B cell (primary cell): ENCODE results near the gene UBE2J1. TPM values are rescaled to one million over a fixed set of nuclear protein-coding genes. Genes with fewer than 3 reads are reported as not detected.

Source experiments
- ATAC-seq: fragments of 200-7000 bp; cut with Tn5 transposase; one replicate; pipeline ENCODE4 v1.10.0; 2021; ENCODE audit warnings: low read depth, mild to moderate bottlenecking, moderate number of reproducible peaks, moderate library complexity
- CTCF ChIA-PET: fragments of 350-600 bp; sonication (Branson Sonifier 250); formaldehyde crosslinking; loops from one replicate; lab custom pipeline; 2021; ENCODE audit warnings: antibody characterized with exemption, inconsistent platforms; lab: Charles Lee
- POLR2A ChIA-PET: fragments of 350-600 bp; sonication (Branson Sonifier 250); formaldehyde crosslinking; loops from one replicate; lab custom pipeline; 2021; ENCODE audit warnings: antibody characterized with exemption; lab: Charles Lee
- DNase-seq: peaks from one replicate; pipeline ENCODE4 v3.0.0; 2013
- H2AFZ ChIP-seq: 2 replicates; pipeline ENCODE4 v1.6.1; 2012; ENCODE audit warnings: mild to moderate bottlenecking, low read depth, low read length; ENCODE audit not compliant: insufficient read depth, poor library complexity, severe bottlenecking
- H3K27ac ChIP-seq, 2 donors: 1 replicate in 1 of 2; 2 replicates in 1 of 2; pipeline ENCODE4 v1.5.1; 2012 to 2013; ENCODE audit warnings: low read length in 2 of 2, mild to moderate bottlenecking in 2 of 2, moderate library complexity in 1 of 2
- H3K27me3 ChIP-seq, 4 experiments: fragments of 200-600 bp in 1 of 4; sonication (generic) in 1 of 4; replicated peaks in 1 of 4; 1 replicate in 2 of 4; 2 replicates in 2 of 4; pipeline versions ENCODE4 v1.6.1 to v1.7.0; 2013 to 2016; ENCODE audit warnings: low read length in 3 of 4, mild to moderate bottlenecking in 2 of 4, mixed read lengths in 1 of 4, moderate library complexity in 1 of 4; ENCODE audit not compliant: insufficient read depth in 4 of 4, control insufficient read depth in 3 of 4; ENCODE audit errors: control extremely low read depth in 1 of 4
- H3K36me3 ChIP-seq, 2 experiments: replicated peaks in 1 of 2; 1 replicate in 1 of 2; 2 replicates in 1 of 2; pipeline versions ENCODE4 v1.6.1 to v1.7.1; 2013; ENCODE audit warnings: low read length in 1 of 2; ENCODE audit not compliant: insufficient read depth in 2 of 2, control insufficient read depth in 1 of 2; ENCODE audit errors: control extremely low read depth in 1 of 2, extremely low read depth in 1 of 2
- H3K4me1 ChIP-seq, 2 donors: fragments of 200-600 bp in 1 of 2; sonication (generic) in 1 of 2; 1 replicate in 1 of 2; 2 replicates in 1 of 2; pipeline versions ENCODE4 v1.5.1 to v1.6.1; 2013 to 2017; ENCODE audit warnings: low read length in 2 of 2; ENCODE audit not compliant: control insufficient read depth in 2 of 2, insufficient read depth in 2 of 2
- H3K4me2 ChIP-seq: replicated peaks from 2 replicates; pipeline ENCODE3; 2012; ENCODE audit warnings: mild to moderate bottlenecking, low read depth, low read length; ENCODE audit not compliant: poor library complexity, severe bottlenecking
- H3K4me3 ChIP-seq, 5 experiments: fragments of 200-600 bp in 1 of 5; sonication (generic) in 1 of 5; 1 replicate in 3 of 5; 2 replicates in 2 of 5; pipeline versions ENCODE4 v1.5.1 to v1.7.0; 2011 to 2016; ENCODE audit warnings: low read length in 4 of 5, mild to moderate bottlenecking in 4 of 5, low read depth in 2 of 5, control low read depth in 1 of 5, moderate library complexity in 1 of 5; ENCODE audit not compliant: insufficient read depth in 1 of 5; ENCODE audit errors: control extremely low read depth in 1 of 5, extremely low read depth in 1 of 5
- H3K79me2 ChIP-seq: fragments of 200-600 bp; sonication (generic); one replicate; pipeline ENCODE4 v1.6.0; 2016; ENCODE audit warnings: low read length; ENCODE audit not compliant: control insufficient read depth, insufficient read depth
- H3K9ac ChIP-seq: fragments of 200-600 bp; sonication (generic); 2 replicates; pipeline ENCODE4 v1.6.1; 2017; ENCODE audit warnings: mild to moderate bottlenecking, low read length, moderate library complexity
- H3K9me3 ChIP-seq, 3 donors: one replicate each; pipeline versions ENCODE4 v1.6.1 to v1.7.1; 2013; ENCODE audit warnings: low read length in 2 of 3; ENCODE audit not compliant: control insufficient read depth in 2 of 3, insufficient read depth in 1 of 3; ENCODE audit errors: control extremely low read depth in 1 of 3
- H4K20me1 ChIP-seq: 2 replicates; pipeline ENCODE4 v1.6.0; 2012; ENCODE audit warnings: mild to moderate bottlenecking, low read length; ENCODE audit not compliant: insufficient read depth, control insufficient read depth, poor library complexity, severe bottlenecking
- H3K27ac Mint-ChIP-seq: one replicate; pipeline ENCODE4 v1.8.0; 2021; ENCODE audit warnings: mixed read lengths
- H3K27me3 Mint-ChIP-seq: one replicate; pipeline ENCODE4 v1.8.0; 2021; ENCODE audit warnings: mixed read lengths
- H3K4me1 Mint-ChIP-seq: one replicate; pipeline ENCODE4 v1.8.0; 2021; ENCODE audit warnings: mixed read lengths
- H3K4me3 Mint-ChIP-seq: one replicate; pipeline ENCODE4 v1.8.0; 2021; ENCODE audit warnings: mixed read lengths
- H3K9me3 Mint-ChIP-seq: one replicate; pipeline ENCODE4 v1.8.0; 2022; ENCODE audit warnings: mixed read lengths; ENCODE audit not compliant: insufficient read depth
- EZH2 ChIP-seq: IDR thresholded peaks from 2 replicates; pipeline ENCODE4 v1.6.1; 2012; ENCODE audit warnings: borderline replicate concordance, low read depth, mild to moderate bottlenecking, moderate library complexity, low read length; ENCODE audit not compliant: insufficient read depth, poor library complexity, severe bottlenecking
- WGBS: methylation state at CpG from one replicate; pipeline ENCODE4 v1.1.5; 2013; ENCODE audit warnings: missing lambda C conversion rate; ENCODE audit not compliant: insufficient coverage; 5-methylcytosine and 5-hydroxymethylcytosine counted together
- intact Hi-C: fragments of 100-400 bp; cut with micrococcal nuclease; formaldehyde crosslinking; loops from one replicate; pipeline ENCODE4 v1.10.0; 2022
- polyA plus RNA-seq: library from polyadenylated mRNA; depleted of rRNA; stranded (reverse); fragments of >200 nt; gene quantifications from 2 replicates; pipeline ENCODE4 v1.2.3, GENCODE V29; 2012
- total RNA-seq, 2 donors: library from RNA; stranded (reverse); fragments of 120-200 nt in 1 of 2; gene quantifications; 1 replicate in 1 of 2; 2 replicates in 1 of 2; pipeline versions ENCODE4 v1.2.3 to v1.2.4, GENCODE V29; 2013 to 2022
- TF ChIP-seq, protein P1 (sequence below): fragments of 200-600 bp; IDR thresholded peaks from one replicate; pipeline ENCODE4 v1.8.0; 2022; ENCODE audit warnings: antibody characterized with exemption, mild to moderate bottlenecking

Gene UBE2J1
- total and polyA plus RNA-seq, 2 donors (not counting 1 experiment from before 2014, with no cell fraction given) = 31.1 to 55.6 TPM

- no peak overlapping the region for H3K27ac ChIP-seq
- Mint-ChIP-seq H3K27me3 (no peaks in the 10 kb centered on the region), H3K9me3 (no peaks in the 10 kb centered on the region), H3K4me1 (peaks cover 18% of the 10 kb centered on the region), H3K4me3 (no peak overlapping the region), H3K27ac (no peak overlapping the region)
- no peaks in the 10 kb centered on the region for H3K9me3 ChIP-seq
- no peak for DNase-seq
- no peak overlapping the region for H3K9ac ChIP-seq
- peaks cover 10 to 11% of the 10 kb centered on the region in 2 donors for H3K4me1 ChIP-seq
- TF ChIP-seq, protein P1, sequence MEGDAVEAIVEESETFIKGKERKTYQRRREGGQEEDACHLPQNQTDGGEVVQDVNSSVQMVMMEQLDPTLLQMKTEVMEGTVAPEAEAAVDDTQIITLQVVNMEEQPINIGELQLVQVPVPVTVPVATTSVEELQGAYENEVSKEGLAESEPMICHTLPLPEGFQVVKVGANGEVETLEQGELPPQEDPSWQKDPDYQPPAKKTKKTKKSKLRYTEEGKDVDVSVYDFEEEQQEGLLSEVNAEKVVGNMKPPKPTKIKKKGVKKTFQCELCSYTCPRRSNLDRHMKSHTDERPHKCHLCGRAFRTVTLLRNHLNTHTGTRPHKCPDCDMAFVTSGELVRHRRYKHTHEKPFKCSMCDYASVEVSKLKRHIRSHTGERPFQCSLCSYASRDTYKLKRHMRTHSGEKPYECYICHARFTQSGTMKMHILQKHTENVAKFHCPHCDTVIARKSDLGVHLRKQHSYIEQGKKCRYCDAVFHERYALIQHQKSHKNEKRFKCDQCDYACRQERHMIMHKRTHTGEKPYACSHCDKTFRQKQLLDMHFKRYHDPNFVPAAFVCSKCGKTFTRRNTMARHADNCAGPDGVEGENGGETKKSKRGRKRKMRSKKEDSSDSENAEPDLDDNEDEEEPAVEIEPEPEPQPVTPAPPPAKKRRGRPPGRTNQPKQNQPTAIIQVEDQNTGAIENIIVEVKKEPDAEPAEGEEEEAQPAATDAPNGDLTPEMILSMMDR = no peak
- TF ChIP-seq EZH2 = no peak
- intact Hi-C loops = loop anchor here (5.0 kb wide), 1 partner anchor 53 kb away; the partner anchor contains the start of gene ANKRD6
- no peak overlapping the region for H2AFZ ChIP-seq
- H4K20me1 ChIP-seq = no peaks in the 10 kb centered on the region
- H3K4me2 ChIP-seq = no peak overlapping the region
- no peaks in the 10 kb centered on the region for H3K79me2 ChIP-seq
- 30% methylated on average over 3 of the region's 5 CpGs for WGBS
- H3K4me3 ChIP-seq = no peak overlapping the region
- H3K27me3 ChIP-seq = peaks cover 0 to 3% (median 0%) of the 10 kb centered on the region in 4 experiments
- no peak for ATAC-seq
- peaks cover 0 to 1% of the 10 kb centered on the region in 2 experiments for H3K36me3 ChIP-seq
- ChIA-PET CTCF (interaction anchor here (1.0 to 8.1 kb wide), 2 partner anchors 11 to 396 kb away, joined by 4 to 70 read pairs; no protein-coding TSS in a partner anchor), POLR2A (no interaction called here)
These were observed 26.8 kb upstream of the UBE2J1 start for GRCh38 chr6:89379281-89379680.

- WGBS = no CpG with 5 or more reads among the region's 4 CpGs
- peaks cover 10 to 11% of the 10 kb centered on the region in 2 donors for H3K4me1 ChIP-seq
- H3K4me2 ChIP-seq = no peak overlapping the region
- ChIA-PET POLR2A (no interaction called here), CTCF (interaction anchor here (0.6 to 8.1 kb wide), 4 partner anchors 10 to 395 kb away, joined by 3 to 70 read pairs (median 4); no protein-coding TSS in a partner anchor)
- H4K20me1 ChIP-seq = no peaks in the 10 kb centered on the region
- H3K9me3 ChIP-seq = no peaks in the 10 kb centered on the region
- H3K4me3 Mint-ChIP-seq = no peak overlapping the region
- H3K9ac ChIP-seq = no peak overlapping the region
- no peak for ATAC-seq
- H3K9me3 Mint-ChIP-seq = no peaks in the 10 kb centered on the region
- no peak overlapping the region for H3K27ac Mint-ChIP-seq
- H2AFZ ChIP-seq = no peak overlapping the region
- H3K4me3 ChIP-seq = no peak overlapping the region
- H3K27me3 ChIP-seq = peaks cover 0 to 3% (median 0%) of the 10 kb centered on the region in 4 experiments
- DNase-seq = no peak
- H3K79me2 ChIP-seq = no peaks in the 10 kb centered on the region
- no peaks in the 10 kb centered on the region for H3K27me3 Mint-ChIP-seq
- peaks cover 18% of the 10 kb centered on the region for H3K4me1 Mint-ChIP-seq
- no peak overlapping the region for H3K27ac ChIP-seq
- H3K36me3 ChIP-seq = peaks cover 0 to 1% of the 10 kb centered on the region in 2 experiments
- intact Hi-C loops = loop anchor here (5.0 kb wide), 1 partner anchor 54 kb away; the partner anchor contains the start of gene ANKRD6
- TF ChIP-seq, protein P1 = no peak
- no peak for TF ChIP-seq EZH2
These were observed 26.1 kb upstream of the UBE2J1 start for GRCh38 chr6:89378628-89379027.
